Measurements from ENCODE around the gene ANO7. TPM values are rescaled to one million over a fixed set of nuclear protein-coding genes. Genes with fewer than 3 reads are reported as not detected.

Gene ANO7, protein sequence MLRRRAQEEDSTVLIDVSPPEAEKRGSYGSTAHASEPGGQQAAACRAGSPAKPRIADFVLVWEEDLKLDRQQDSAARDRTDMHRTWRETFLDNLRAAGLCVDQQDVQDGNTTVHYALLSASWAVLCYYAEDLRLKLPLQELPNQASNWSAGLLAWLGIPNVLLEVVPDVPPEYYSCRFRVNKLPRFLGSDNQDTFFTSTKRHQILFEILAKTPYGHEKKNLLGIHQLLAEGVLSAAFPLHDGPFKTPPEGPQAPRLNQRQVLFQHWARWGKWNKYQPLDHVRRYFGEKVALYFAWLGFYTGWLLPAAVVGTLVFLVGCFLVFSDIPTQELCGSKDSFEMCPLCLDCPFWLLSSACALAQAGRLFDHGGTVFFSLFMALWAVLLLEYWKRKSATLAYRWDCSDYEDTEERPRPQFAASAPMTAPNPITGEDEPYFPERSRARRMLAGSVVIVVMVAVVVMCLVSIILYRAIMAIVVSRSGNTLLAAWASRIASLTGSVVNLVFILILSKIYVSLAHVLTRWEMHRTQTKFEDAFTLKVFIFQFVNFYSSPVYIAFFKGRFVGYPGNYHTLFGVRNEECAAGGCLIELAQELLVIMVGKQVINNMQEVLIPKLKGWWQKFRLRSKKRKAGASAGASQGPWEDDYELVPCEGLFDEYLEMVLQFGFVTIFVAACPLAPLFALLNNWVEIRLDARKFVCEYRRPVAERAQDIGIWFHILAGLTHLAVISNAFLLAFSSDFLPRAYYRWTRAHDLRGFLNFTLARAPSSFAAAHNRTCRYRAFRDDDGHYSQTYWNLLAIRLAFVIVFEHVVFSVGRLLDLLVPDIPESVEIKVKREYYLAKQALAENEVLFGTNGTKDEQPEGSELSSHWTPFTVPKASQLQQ
- total RNA-seq (2014; rRNA removed): 0.29 and 1.6 TPM in 2 replicates
- 1.5 TPM for polyA plus RNA-seq (2012)

DNA sequence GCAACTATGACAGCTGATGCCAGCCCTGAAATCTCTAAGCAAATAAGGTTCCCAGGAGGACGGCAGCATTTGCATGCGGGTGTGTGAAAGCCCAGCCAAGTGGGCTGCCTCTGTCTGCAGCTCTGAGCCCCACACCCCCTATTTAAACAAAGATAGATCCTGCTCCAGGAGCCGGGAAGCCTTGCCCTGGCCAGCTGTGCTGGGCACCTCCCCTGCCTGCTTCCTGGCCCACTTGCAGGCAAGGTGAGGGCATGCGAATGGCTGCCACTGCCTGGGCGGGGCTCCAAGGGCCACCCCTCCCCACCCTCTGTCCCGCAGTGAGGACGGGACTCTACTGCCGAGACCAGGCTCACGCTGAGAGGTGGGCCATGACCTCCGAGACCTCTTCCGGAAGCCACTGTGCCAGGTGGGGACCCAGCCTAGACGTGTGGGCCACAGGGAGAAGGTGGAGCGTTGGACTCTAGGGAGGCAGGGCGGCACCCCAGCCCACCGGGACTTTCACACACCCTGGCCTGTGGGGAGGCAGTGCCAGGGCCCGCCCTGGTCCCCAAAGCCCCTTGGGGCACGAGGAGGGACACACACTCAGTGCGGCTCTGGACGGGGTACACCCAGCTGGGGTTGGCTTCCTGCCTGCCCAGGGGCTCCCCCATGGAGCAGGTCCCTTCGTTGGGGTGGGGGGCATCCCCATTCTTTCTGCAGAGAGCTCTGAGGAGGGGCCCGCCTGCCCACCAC, at the start of gene ANO7:
ANO7 (plus strand) TSS at position 317 of the 732 bp plus-strand sequence. CDS start 1,387 bp downstream, outside the sequence.
- DNase-seq (ENCODE audit: low read depth): no peak

DNA sequence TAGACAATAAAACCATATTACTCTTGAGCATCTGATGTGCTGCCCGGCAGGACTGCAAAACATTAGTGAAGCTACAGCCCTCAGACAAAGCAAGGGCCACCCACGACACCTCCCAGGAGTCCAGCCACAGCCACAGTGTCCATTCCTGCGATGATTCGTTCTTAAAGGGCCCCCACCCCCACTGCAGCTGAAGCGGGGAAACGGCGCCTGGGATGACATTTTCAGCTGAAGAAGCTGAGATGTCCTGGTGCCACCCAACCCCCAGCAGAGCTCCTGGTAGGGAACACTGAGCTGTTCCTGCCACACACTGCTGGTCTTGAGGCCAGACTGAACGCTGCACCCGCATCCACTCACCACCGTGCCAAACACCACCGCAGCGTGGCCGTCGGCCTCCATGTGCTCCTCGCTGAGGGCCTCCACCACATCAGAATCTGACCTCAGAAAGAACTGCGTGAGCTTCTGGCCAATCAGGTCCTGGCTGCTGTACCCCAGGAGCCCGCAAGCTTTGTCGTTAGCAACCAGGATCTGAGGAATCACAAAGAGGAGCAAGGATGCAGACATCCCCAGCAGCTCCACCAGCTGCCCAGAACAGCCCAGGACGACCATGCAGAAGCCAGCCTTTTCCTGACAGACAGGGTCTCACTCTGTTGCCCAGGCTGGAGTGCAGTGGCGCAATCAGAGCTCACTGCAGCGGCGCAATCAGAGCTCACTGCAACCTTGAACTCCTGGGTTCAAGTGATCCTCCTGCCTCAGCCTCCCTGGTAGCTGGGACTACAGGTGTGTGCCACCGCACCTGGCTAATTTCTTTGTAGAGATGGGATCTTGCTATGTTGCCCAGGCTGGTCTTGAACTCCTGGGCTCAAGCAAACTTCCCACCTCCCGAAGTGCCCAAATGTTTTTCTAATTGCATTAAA, 48.7 kb upstream of the ANO7 start:
- no peak for DNase-seq (ENCODE audit: low read depth)

DNA sequence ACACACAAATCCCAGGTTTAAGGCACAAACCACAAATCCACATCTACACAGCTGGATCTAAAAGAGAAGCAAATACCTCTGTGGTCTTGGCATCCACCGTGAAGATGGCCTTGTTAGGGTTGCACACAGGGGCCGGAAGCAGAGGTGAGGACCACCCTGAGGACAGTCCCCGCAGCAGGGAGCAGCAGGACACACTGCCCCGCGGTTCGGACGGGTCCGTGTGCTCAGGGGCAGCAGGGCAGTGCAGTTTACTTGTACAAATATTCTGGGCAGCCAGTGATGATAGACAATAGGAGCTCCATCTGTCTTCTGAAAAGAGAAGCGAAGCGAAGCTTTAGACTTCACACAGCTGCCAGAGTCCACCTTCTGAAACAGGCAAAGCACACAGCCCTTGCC, 48.0 kb upstream of the ANO7 start:
- no peak for DNase-seq (ENCODE audit: low read depth)

DNA sequence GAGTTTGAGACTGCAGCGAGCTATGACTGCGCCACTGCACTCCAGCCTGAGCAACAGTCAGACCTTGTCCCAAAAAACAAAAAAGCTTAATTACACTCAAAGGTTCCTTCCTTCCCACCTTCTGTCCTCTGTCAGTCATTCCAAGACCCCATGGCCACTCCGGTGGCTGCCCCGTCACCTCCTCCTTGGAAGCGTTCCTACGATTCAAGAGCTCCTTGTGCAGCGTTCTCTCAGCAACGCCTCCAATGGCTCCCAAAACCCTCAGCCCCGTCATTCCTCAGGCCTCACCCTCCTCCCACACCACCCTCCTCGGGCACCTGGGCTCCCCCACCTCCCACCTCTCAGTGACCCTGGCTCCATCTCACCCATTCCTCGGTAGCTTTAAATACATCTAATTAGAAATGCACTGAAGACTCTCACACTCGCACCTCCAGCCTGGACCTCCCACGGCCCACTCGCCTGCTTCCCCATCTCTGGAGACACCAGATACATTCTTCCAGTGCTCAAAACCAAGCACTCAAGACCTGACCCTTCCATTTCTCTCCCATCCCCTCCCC, 47.2 kb upstream of the ANO7 start:
- DNase-seq (ENCODE audit: low read depth): no peak

DNA sequence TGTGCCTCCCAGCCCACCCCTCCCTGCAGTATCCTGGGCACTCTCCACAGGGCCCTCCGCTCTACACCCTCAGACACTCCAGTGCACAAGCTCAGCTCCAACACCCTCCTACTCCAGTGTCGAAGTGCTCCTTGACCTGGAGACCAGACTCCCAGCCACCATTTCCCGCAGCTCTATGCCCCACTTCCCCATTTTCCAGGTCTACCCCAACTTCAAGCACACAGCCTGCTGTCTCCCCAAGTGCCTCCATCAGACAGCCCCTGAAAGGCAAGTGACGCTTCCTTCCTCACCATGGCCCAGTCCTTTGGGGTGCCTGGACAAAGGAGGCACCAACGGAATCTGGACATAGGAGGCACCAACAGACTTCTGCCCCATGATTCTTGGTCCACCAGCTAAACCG, 46.4 kb upstream of the ANO7 start:
- DNase-seq (ENCODE audit: low read depth): no peak

DNA sequence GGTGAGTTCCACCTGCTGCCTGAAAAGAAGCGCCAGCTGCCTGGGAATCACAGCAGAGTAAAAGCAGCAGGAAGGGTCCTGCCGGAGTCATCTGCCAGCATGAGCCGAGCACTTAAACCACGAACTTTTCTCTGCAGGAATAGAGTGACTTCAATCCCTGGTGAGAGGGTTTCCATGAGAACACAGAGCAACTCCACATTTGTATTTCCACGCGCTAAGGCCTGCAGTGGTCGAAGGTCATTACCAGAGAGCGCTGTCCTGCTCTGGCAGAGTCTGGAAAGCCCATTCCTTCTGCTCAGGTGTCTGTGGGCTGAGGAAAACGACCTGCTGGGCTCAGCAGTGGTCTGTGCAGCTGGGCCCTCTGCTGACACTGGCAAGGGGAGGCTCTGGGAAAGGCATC, 45.9 kb upstream of the ANO7 start:
- DNase-seq (ENCODE audit: low read depth): no peak

DNA sequence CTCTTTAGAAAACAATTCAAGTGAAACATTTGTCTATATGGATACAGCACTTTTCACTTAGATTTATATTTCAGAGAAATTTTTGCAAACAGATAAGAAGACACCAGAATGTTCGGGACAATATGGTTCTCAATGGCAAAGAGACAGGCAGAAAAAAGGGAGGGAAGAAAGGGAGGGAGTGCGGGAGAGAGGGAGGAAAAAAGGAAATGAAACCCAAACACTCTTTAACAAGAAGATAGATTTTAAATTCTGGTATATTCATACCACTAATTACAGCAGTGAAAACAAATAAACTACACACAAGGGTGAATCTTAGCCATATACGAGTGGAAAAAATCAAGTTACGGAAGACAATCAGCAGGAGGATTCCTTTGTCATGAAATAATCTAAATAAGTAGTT, 42.2 kb upstream of the ANO7 start:
- no peak for DNase-seq (ENCODE audit: low read depth)

DNA sequence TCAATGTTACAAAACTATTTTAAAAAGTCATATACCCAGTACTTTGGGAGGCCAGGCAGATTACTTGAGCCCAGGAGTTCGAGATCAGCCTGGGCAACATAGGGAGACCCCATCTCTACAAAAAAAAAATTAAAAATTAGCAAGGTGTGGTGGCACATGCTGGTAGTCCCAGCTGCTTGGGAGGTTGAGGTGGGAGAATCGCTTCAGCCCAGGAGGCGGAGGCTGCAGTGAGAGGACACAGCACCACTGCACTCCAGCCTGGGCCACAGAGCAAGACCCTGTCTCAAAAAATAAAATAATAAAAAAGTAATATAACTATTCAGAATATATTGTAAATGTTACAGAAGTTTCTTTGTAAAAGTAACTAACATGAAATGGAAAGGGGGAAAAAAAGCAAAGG, 41.1 kb upstream of the ANO7 start:
- DNase-seq (ENCODE audit: low read depth): no peak

DNA sequence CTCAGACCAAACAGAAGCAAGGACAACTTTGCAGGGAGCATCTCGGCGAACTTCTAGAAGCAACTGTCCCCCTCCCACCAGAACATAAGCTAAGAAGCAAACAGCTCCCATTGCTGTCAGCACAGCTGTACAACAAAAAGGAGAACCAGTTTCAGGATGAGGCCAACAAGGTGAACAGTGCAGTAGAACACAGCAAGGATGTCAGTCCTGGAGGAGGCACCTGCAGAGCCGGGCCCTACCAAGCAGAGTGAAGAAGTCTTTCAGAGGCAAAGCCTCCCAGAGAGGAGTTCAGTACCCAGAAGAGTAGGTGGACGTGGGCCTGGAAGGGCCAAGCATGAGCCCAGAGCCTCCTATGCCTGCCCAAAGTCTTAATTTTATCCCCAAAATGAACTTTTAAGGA, 40.2 kb upstream of the ANO7 start:
- DNase-seq (ENCODE audit: low read depth): no peak

DNA sequence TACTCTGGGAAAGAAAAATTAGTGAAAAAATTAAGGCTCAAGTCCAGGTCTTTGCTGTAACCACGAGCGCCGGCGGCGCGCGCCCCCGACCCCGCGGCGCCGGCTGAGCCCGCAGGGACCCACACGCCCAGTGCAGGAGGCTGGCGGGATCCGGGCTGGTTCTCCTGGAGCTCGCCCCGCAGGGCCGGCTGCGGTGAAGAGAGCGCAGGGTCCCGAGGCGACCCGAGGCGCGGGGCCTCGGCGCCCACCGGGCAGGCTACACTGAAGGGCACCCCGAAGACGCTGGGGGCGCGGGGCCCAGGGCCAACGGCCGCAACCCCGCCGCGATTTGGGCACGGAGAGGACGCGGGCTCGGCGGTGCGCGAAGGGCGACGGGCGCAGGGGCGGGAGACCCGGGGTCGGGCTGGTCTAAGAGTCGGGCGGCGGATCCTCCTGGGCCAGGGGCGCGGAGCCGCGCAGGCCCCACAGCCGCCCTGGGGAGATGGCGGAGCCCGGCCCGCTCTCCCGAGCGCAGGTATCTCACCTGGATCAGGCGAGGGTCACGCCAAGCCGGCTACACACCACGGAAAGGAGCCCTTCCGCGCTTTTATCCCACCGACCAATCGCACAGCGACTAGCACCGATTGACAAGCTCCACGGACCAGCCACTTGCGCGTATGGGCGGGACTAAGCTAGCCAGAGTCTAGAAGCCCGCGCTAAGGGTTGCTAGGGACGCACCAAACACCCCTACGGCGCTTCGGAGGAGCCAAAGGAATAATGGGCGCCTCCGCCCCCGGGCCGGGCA, 39.4 kb upstream of the ANO7 start, which contains the start of gene PASK:
PASK (minus strand) TSS at position 582 of the 784 bp plus-strand sequence. CDS start 6,440 bp downstream, outside the sequence.
- DNase-seq (ENCODE audit: low read depth): peak; percentile 92

DNA sequence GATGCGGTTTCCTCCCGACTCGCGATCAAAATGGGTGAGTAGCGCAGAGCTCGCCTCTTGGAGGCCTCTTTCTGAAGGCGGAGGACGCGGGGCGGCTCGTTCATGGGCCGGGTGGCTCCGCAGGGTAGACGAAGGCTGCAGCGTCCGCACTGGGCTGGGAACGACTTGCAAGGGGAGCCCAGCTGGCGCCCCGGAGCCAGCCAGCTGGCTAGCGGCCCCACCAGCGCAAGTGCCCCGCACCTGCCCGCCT, 38.9 kb upstream of the ANO7 start:
- DNase-seq (ENCODE audit: low read depth): no peak

DNA sequence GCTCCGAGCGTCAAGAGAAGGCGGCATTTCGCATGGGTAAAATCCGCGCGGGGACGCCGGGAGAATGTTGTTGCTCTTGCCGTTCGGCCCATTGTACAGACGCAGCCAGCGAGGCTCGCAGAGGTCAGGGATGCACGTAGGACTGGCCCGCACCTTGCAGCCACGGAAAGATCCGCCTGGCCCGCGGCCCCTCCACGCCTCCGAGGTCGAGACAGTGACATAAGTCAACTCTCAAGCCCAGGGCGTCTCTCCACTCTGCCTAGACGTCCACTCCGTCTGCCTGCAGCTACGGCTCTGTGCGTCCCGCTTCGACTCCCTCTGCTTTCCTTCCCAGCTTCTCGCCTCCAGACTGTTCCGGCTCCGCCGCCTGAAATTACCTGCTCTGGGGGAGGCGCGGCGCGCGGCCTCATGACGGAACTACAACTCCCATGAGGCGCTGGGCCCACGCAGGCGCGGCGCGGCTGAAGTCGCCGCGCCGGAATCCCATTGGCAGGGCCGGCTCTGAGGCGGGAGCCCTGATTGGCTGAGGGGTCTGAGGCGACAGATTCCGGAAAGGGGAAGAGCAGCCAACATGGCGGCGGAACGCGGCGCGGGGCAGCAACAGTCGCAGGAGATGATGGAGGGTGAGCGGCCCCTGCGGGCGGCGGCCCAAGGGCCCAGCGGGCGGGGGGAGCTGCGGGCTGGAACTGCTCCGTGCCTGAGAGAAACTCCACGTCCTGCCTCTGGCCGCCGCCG, 38.4 kb upstream of the ANO7 start, which contains the start of gene PPP1R7:
PPP1R7 (plus strand) TSS at position 543 of the 735 bp plus-strand sequence; CDS start at position 572, 29 bp downstream.
- peak; percentile 88 for DNase-seq (ENCODE audit: low read depth)

DNA sequence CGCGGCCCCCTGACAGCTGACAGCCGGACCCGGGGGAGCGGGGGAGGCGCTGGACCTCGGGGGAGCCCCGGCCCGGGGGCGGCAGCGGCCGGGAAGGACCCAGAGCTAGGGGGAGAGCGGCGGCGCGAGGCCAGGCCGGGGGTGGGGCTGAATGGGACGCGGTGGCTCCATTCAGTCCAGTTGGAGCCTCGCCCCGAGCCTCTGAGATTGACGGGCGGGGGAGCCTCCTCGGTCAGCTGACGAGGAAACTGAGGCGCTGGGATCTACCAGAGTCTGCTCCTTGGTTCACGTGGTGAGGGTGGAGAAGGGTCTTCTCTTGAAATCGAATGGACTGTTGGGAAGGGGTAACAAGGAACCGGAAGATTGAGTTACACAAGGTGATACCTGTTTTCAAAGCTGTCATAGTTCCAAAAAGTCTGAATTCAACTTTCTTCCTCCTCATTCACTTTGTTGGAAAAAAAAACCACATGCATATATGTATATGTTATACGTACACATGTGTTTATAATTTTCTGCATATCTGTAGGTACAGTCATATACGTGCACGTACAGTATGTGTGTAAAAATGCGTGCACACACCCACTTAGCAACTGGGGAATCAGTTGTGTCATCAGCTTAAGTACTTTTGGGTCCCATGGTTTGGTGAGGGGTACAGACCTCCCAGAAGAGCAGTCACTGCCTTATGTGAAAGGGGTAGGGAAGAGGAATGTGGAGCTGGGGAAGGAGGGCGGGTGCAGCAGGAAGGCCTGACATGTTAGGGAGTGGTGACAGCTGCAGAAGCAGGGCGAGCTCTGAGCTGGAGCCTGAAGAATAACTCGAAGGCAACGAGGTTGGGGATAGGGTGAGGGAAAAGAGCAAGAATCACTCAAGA, 37.6 kb upstream of the ANO7 start:
- peak; percentile 45 for DNase-seq (ENCODE audit: low read depth)

DNA sequence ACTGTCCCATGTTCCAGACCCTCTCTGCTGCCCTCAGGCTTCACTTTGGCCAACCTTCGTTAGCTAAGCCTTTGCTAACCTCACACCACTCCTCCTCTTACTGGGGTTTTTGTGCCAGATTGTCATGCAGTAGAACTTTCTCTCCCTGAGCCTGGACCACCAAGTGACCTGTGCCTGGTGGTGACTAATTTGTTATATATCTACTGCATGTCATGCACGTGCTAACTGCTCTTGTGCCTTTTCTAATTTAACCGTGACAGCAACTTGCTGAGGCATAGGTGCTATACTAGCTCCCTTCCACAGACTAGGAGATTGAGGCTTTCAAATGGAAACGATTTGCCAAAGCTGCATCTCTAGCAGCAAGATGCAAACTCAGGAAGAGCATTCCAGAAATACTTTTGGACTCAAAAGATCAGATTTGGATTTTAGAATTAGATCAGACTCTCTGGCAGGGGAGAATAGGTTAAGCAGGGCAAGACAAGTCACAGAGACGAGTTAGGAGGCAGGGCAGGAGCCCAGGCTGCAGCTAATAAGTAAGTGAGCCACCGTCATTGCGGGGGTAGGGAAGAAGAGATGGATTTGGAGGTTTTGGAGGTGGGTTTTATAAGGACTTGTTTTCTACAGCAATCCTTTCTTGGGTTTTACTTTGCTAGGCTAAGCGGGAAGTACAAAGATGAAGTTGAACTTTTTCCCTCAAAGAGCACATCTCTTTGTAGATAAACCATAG, 36.4 kb upstream of the ANO7 start:
- no peak for DNase-seq (ENCODE audit: low read depth)

DNA sequence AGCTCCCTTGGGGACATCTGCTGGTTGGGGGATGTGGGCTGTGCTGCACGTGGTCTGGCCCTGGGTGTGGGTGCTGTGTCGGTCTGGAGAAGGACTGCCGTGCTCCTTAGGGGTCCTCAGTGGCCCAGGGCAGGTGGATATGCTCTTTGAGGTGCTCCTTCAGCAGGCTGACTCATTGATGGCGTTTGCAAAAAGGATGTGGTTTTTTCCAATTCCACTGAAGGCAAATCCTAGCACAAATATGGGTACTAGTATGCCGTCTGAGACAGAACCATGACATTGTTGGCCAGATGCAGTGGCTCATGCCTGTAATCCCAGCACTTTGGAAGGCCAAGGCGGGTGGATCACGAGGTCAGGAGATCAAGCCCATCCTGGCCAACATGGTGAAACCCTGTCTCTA, 34.9 kb upstream of the ANO7 start:
- peak; percentile 77 for DNase-seq (ENCODE audit: low read depth)

DNA sequence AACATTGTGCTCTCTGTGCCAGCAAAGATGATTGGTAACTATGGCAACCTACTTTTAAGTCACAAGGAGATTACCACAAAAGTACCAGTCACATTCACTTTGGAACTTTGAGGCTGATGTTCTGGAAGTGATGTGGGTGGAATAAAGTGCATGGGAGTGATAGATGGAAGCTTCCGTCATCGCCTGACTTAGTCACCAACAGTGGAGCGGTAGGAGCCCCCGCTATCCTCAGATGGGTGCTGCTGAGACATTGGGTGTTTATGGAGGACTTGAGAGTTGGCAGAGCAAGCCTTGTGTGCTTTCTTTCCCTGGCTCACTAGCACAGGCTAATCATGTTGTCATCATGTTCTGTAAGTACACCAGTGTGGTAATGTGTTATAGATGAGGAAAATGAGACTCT, 33.6 kb upstream of the ANO7 start:
- peak; percentile 54 for DNase-seq (ENCODE audit: low read depth)

DNA sequence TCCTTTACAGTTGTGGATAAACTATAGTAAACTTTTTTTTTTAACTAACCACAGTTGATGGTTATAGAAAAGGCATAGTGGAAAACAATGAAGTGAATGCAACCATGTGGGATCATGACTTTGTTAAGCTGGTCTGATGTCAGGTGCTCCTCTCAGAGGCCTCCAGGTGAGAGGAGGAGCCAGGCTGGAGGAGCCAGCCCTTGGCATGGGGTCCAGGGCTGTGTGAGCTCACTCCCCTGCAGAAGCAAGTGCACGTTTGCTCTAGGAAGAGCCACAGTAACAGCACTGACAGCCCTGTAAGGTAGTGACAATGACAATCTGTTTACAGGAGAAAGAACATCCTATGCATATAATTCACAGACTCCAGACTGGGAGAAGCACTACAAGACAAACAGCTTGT, 32.5 kb upstream of the ANO7 start:
- no peak for DNase-seq (ENCODE audit: low read depth)
